Mononuclear cell (primary cell): ENCODE data around the gene AP4E1. TPM values are rescaled to one million over a fixed set of nuclear protein-coding genes. Genes with fewer than 3 reads are reported as not detected.

Experiments used
- H3K27me3 ChIP-seq: 2 replicates; pipeline ENCODE4 v1.6.0; 2011; ENCODE audit warnings: low read length, control low read depth; ENCODE audit not compliant: insufficient read depth
- H3K4me1 ChIP-seq: 2 replicates; pipeline ENCODE4 v1.5.1; 2011; ENCODE audit warnings: mild to moderate bottlenecking, low read length, control low read depth; ENCODE audit not compliant: insufficient read depth
- H3K4me3 ChIP-seq: 2 replicates; pipeline ENCODE4 v1.5.1; 2011; ENCODE audit warnings: mild to moderate bottlenecking, low read length, moderate library complexity
- H3K9me3 ChIP-seq: 2 replicates; pipeline ENCODE4 v1.5.1; 2011; ENCODE audit warnings: low read depth, mild to moderate bottlenecking, control low read depth, low read length
- total RNA-seq: library from RNA; depleted of rRNA; stranded (reverse); fragments of >200 nt; gene quantifications from one replicate; pipeline ENCODE4 v1.2.3, GENCODE V29; 2012

Gene AP4E1
- total RNA-seq, 1 donor, result 11.2 TPM

DNA sequence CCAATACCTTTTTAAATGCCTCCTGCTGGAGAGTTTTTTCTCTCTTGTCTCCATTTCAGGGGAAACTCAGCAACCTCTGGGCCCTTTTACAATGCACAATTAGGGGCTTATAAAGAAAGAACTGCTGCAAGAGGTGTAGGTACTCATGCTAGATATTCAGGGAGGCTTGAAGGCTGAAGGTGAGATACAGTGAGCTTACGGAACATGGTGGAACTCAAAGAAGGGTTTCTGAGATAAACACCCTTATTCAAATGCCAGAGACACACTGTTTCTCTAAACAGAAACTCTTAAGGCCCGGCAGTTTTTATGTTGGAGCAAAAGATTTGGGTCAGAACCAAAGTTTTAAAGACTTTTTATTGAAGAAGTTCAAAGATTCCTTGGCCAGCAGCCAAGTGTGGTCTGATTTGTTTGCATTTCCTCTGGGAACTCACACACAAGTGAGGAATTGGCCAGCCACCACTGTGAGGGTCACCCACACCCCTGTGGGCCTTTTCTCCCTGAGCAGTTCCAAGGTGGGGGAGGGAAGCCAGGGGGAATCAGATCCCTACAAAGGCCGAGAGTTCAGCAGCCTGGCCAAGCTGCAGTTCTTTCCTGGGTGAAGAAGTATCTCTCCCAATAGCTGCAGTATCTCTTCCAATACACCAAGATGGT, 138.4 kb downstream of the AP4E1 start:
- Histone ChIP-seq H3K4me3 (no peak overlapping the region), H3K4me1 (peaks cover 16% of the 10 kb centered on the region), H3K9me3 (no peaks in the 10 kb centered on the region), H3K27me3 (no peaks in the 10 kb centered on the region)

DNA sequence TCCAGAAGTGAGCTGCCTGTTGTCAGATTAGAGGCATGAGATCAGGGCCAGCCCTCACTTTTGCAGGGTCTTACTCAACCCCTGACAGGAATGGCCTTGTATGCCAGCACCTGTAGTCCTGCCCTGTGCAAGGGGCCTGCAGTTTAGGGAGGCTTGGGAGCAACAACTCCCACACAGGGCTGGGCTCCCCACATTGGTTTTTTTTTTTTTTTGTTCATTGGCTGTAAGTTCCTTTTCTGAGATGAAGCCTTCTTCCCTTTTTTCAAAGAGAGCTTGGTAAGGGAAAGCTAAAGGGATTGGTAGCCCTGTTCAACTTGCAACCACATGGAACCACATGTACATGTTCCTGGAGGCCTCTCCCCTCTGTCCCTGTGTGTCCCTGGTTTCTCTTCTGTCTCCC, 139.8 kb downstream of the AP4E1 start:
- Histone ChIP-seq H3K4me1 (peaks cover 16% of the 10 kb centered on the region), H3K4me3 (no peak overlapping the region), H3K27me3 (no peaks in the 10 kb centered on the region), H3K9me3 (no peaks in the 10 kb centered on the region)

DNA sequence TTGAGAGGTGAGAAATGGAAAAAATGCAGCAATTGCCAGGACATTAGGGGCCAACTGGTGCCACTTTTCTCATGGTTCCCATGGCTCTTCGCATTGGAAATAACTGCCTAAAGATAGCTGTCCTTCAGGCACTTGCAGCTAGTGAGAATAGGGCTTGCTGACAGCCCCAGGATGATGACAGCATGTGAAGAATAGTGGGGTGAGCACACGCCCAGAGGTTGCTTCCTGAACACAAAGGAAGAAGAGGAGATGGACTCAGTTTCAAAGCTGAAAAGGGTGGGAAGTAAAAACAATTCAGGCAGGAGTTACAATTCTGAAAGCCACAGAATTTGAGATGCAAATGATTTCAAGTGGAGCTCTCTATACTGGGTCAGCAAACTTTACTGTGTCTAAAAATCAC, 140.6 kb downstream of the AP4E1 start:
- Histone ChIP-seq H3K4me1 (peaks cover 16% of the 10 kb centered on the region), H3K9me3 (no peaks in the 10 kb centered on the region), H3K27me3 (no peaks in the 10 kb centered on the region), H3K4me3 (no peak overlapping the region)

DNA sequence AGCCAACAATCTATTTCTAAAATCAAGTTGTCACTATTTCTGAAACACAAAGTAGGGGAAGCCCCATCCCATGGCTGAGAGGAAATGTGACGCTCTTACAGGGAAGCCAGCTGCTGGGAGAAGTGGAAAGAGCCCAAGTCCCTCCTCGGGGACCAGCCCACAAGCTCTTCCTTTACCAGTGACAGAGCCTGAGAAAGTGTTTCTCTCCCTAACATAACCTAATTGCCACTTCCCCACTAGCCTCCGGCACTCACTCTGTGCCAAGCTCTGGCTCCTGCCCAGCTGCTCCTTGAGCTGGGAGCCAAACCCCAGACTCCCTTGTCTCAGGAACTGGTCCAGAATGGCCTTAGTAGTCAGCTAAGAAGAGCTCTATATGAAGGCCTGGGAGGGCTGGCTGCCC, 143.3 kb downstream of the AP4E1 start:
- Histone ChIP-seq H3K9me3 (no peaks in the 10 kb centered on the region), H3K4me1 (peaks cover 16% of the 10 kb centered on the region), H3K4me3 (no peak overlapping the region), H3K27me3 (no peaks in the 10 kb centered on the region)

DNA sequence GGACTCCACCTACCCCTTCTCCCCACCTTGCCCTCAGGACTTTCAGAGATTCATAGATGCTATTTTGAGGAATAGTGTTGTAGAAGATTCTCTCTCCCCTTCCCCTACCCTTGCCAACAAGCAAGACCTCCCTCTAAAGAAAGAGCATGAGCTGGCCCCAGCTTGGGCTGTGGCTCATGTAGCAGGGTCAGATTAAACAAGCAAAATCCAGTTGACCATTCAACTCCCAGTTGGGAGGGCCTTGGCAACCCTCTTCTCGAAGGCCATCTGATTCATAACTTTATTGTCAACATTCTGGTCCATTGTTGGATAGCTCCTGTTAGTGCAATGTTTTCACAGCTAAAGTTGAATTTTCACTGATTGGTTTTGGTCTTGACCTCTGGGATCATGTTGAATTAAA, 145.1 kb downstream of the AP4E1 start:
- peaks cover 9% of the 10 kb centered on the region for H3K4me1 ChIP-seq
- H3K4me3 ChIP-seq, result no peak overlapping the region
- H3K9me3 ChIP-seq, result no peaks in the 10 kb centered on the region
- no peaks in the 10 kb centered on the region for H3K27me3 ChIP-seq

DNA sequence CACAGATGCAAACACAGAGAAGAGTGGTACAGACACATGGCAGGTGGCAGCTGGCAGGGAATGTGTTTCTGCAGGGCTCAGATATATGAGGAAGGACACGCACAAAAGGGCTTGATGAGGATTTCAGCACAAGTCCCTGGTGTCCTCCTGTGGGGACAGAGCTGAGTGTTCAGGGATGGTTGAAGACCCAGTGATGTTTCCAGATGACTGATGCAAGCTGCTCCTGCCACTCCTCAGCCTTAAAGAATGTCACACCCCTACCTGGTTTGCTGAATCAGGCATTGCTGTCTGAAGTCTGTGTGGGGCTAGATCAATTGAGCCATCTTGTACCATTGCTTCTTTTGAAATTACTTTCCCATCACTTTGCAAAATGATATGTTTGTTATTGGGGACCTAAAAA, 146.1 kb downstream of the AP4E1 start:
- Histone ChIP-seq H3K9me3 (no peaks in the 10 kb centered on the region), H3K27me3 (peaks cover 3% of the 10 kb centered on the region), H3K4me3 (no peak overlapping the region), H3K4me1 (no peaks in the 10 kb centered on the region)

Other genes starting within 250 kb of the AP4E1 start
- 81.0 TPM for gene TRPM7, start 221.9 kb upstream of the AP4E1 start, total RNA-seq
- 106 TPM for gene SPPL2A, start 143.0 kb upstream of the AP4E1 start, total RNA-seq
- 0.31 TPM for gene TNFAIP8L3, start 186.2 kb downstream of the AP4E1 start, total RNA-seq